Measurements from ENCODE around the gene PNPLA5. TPM values are rescaled to one million over a fixed set of nuclear protein-coding genes. Genes with fewer than 3 reads are reported as not detected.

PNPLA5 gene
- total RNA-seq, 1 experiment from 2014 or later, result 5.3 TPM

DNA sequence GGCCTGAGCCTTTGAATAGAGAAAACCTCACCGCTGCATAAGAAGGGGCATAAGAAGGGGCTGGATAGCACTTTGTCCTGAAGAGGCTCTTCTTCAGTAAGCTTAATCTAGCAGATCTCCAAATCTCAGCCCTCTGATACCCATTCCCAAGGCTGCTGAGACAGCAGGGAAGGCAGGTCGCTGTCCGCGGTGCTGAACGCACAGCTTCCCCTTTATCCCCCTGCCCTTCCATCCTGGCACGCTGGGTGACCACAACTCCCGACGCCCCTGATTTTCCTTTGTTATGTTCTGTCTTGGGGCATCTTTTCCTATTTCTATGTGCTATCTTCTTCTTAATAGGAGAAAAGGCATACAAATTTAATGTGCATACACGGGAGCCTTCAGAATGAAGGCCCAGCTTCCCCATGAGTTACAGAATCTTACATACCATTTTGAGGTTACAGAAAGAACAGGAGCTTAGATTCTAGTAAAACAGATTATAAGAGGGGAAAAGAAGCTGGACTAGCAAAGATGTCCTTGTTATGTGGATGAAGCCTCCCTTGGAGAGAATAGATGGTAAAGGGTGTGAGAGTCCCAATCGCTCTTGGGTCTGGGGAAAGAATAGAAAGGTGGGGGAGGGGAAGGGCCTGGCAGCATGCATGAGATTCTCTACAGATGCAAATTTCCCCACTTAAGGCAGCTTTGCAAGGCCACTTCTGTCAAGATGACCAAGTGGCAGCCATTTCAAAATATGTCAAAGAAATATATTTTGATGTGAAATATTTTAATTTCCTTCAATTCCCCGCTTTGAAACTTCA, 23.8 kb downstream of the PNPLA5 start (continued):
- no peak for TF ChIP-seq NFATC4 (CRISPR knock-in tag; IDR thresholded peaks at IDR 0.05)
- TF ChIP-seq JAZF1 (CRISPR knock-in tag; IDR thresholded peaks at IDR 0.05), result no peak
- no peak for TF ChIP-seq ZNF317 (CRISPR knock-in tag; IDR thresholded peaks at IDR 0.05; ENCODE audit: borderline replicate concordance, low read depth)
- no peak for TF ChIP-seq RORB (CRISPR knock-in tag; IDR thresholded peaks at IDR 0.05)
- 0 out of 2 replicates have a peak, but pooled peaks have one; percentile 28 for TF ChIP-seq E2F5 (CRISPR knock-in tag; IDR thresholded peaks at IDR 0.05)
- TF ChIP-seq PRRX2 (CRISPR knock-in tag; IDR thresholded peaks at IDR 0.05), result no peak
- peak; percentile 67; the same call in 1 of the 2 replicates for TF ChIP-seq NFE2L1 (CRISPR knock-in tag; IDR thresholded peaks at IDR 0.05)
- TF ChIP-seq NR3C1 (CRISPR knock-in tag; conservative IDR thresholded peaks at IDR 0.05; ENCODE audit: low read depth), result 0 out of 2 replicates have a peak, but pooled peaks have one; percentile 59
- peak; percentile 77; the same call in 1 of the 2 replicates for TF ChIP-seq CREM (CRISPR knock-in tag; IDR thresholded peaks at IDR 0.05)
- no peak for TF ChIP-seq ZNF263 (CRISPR knock-in tag; IDR thresholded peaks at IDR 0.05; ENCODE audit: low read depth)
- peak; percentile 75; the same call in 1 of the 2 replicates for TF ChIP-seq FOXK1 (CRISPR knock-in tag; IDR thresholded peaks at IDR 0.05)
- TF ChIP-seq, protein P1, sequence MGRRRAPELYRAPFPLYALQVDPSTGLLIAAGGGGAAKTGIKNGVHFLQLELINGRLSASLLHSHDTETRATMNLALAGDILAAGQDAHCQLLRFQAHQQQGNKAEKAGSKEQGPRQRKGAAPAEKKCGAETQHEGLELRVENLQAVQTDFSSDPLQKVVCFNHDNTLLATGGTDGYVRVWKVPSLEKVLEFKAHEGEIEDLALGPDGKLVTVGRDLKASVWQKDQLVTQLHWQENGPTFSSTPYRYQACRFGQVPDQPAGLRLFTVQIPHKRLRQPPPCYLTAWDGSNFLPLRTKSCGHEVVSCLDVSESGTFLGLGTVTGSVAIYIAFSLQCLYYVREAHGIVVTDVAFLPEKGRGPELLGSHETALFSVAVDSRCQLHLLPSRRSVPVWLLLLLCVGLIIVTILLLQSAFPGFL (CRISPR knock-in tag; IDR thresholded peaks at IDR 0.05; ENCODE audit: borderline replicate concordance), result peak; percentile 68; the same call in 1 of the 2 replicates
- TF ChIP-seq ETV6 (CRISPR knock-in tag; IDR thresholded peaks at IDR 0.05), result peak; percentile 86; the same call in 1 of the 2 replicates
- TF ChIP-seq, protein P2, sequence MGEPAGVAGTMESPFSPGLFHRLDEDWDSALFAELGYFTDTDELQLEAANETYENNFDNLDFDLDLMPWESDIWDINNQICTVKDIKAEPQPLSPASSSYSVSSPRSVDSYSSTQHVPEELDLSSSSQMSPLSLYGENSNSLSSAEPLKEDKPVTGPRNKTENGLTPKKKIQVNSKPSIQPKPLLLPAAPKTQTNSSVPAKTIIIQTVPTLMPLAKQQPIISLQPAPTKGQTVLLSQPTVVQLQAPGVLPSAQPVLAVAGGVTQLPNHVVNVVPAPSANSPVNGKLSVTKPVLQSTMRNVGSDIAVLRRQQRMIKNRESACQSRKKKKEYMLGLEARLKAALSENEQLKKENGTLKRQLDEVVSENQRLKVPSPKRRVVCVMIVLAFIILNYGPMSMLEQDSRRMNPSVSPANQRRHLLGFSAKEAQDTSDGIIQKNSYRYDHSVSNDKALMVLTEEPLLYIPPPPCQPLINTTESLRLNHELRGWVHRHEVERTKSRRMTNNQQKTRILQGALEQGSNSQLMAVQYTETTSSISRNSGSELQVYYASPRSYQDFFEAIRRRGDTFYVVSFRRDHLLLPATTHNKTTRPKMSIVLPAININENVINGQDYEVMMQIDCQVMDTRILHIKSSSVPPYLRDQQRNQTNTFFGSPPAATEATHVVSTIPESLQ (CRISPR knock-in tag; IDR thresholded peaks at IDR 0.05), result no peak
- TF ChIP-seq, protein P3, sequence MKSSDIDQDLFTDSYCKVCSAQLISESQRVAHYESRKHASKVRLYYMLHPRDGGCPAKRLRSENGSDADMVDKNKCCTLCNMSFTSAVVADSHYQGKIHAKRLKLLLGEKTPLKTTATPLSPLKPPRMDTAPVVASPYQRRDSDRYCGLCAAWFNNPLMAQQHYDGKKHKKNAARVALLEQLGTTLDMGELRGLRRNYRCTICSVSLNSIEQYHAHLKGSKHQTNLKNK (CRISPR knock-in tag; IDR thresholded peaks at IDR 0.05), result no peak

- Mint-ChIP-seq H3K27me3 (ENCODE audit: low read depth) (peaks cover 17% of the 10 kb centered on the region), H3K9me3 (no peaks in the 10 kb centered on the region), H3K4me1 (peaks cover 32% of the 10 kb centered on the region), H3K36me3 (peaks cover 7% of the 10 kb centered on the region), H3K4me3 (peak overlapping the region; percentile 69), H3K27ac (peak overlapping the region; percentile 41; the same call in 1 of the 2 replicates)
- ChIA-PET CTCF (interaction anchor here (0.7 to 2.4 kb wide), 5 partner anchors 10 to 188 kb away, joined by 3 to 15 read pairs (median 4); no protein-coding TSS in a partner anchor), POLR2A (interaction anchor here (0.6 kb wide), 1 partner anchor 676 kb away, joined by 3 read pairs; no protein-coding TSS in a partner anchor)
- no peak for TF ChIP-seq ZNF423 (CRISPR knock-in tag; IDR thresholded peaks at IDR 0.05)
- no peak for TF ChIP-seq RELA (CRISPR knock-in tag; IDR thresholded peaks at IDR 0.05; ENCODE audit: borderline replicate concordance)
- no peak for TF ChIP-seq KAT7 (CRISPR knock-in tag; IDR thresholded peaks at IDR 0.05; ENCODE audit: borderline replicate concordance)
- no peak for TF ChIP-seq CBFB (CRISPR knock-in tag; IDR thresholded peaks at IDR 0.05; ENCODE audit: low read depth)
- TF ChIP-seq OVOL2 (CRISPR knock-in tag; IDR thresholded peaks at IDR 0.05; ENCODE audit: borderline replicate concordance), result no peak
- TF ChIP-seq SMAD4 (CRISPR knock-in tag; IDR thresholded peaks at IDR 0.05), result no peak
- TF ChIP-seq, protein P2 (CRISPR knock-in tag; IDR thresholded peaks at IDR 0.05), result no peak
- TF ChIP-seq NFYB (CRISPR knock-in tag; conservative IDR thresholded peaks at IDR 0.05; ENCODE audit: low read depth), result no peak
- no peak for TF ChIP-seq ZNF396 (CRISPR knock-in tag; IDR thresholded peaks at IDR 0.05; ENCODE audit: borderline replicate concordance)
- no peak for TF ChIP-seq IRF1 (CRISPR knock-in tag; IDR thresholded peaks at IDR 0.05)
- no peak for TF ChIP-seq NR1H2 (CRISPR knock-in tag; IDR thresholded peaks at IDR 0.05)
- DNase-seq (ENCODE audit: low spot score) (no peak), ATAC-seq (no peak)
Measured at GRCh38 chr22:43862882-43863202, 29.0 kb downstream of the PNPLA5 start.
